A549 treated with CpdA at 1 μM for 4 hours (cell line): ENCODE measurements around the gene APOL5. TPM values are rescaled to one million over a fixed set of nuclear protein-coding genes. Genes with fewer than 3 reads are reported as not detected.

Source experiments
- total RNA-seq: library from RNA; stranded (reverse); fragments of 200-300 nt; extraction: Qiagen RNA extraction; gene quantifications from 5 replicates; pipeline ENCODE4 v1.2.3, GENCODE V29; 2022; ENCODE audit warnings: low read depth

Gene APOL5, protein sequence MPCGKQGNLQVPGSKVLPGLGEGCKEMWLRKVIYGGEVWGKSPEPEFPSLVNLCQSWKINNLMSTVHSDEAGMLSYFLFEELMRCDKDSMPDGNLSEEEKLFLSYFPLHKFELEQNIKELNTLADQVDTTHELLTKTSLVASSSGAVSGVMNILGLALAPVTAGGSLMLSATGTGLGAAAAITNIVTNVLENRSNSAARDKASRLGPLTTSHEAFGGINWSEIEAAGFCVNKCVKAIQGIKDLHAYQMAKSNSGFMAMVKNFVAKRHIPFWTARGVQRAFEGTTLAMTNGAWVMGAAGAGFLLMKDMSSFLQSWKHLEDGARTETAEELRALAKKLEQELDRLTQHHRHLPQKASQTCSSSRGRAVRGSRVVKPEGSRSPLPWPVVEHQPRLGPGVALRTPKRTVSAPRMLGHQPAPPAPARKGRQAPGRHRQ
- not detected in 5 replicates for total RNA-seq

GRCh38 chr22:35717572-35717971 lies at the start of gene APOL5:
Gene APOL5, plus strand, starts transcription at chr22:35717872. Its CDS starts 0 bp downstream, at chr22:35717872.

Other genes with a start within 250 kb of the APOL5 start
- gene RASD2, start 177.0 kb upstream of the APOL5 start, total RNA-seq, result 0.85 to 1.7 TPM (median 1.4 TPM) in 5 replicates
- gene MB, start 100.5 kb upstream of the APOL5 start, total RNA-seq, result 6.4 to 9.1 TPM (median 6.9 TPM) in 5 replicates
- 1.8 to 2.8 TPM (median 2.1 TPM) in 5 replicates for gene APOL6, start 69.4 kb upstream of the APOL5 start, total RNA-seq